Gastrocnemius medialis (tissue), 4 donors: Measurements from ENCODE around the gene BEST3.

Source experiments
- POLR2A ChIP-seq, 2 donors: fragments of 450-650 bp; IDR thresholded peaks; one replicate each; pipeline ENCODE4 v1.6.1; 2017; ENCODE audit warnings: antibody characterized with exemption in 2 of 2, mild to moderate bottlenecking in 2 of 2, moderate library complexity in 2 of 2
- TF ChIP-seq, protein P1 (sequence below), 5 experiments: fragments of 450-650 bp in 3 of 5; fragments of 200-600 bp in 2 of 5; sonication (generic) in 2 of 5; IDR thresholded peaks in 4 of 5; conservative IDR thresholded peaks in 1 of 5; 1 replicate in 4 of 5; 2 replicates in 1 of 5; pipeline ENCODE4 v1.5.1; 2016 to 2019; ENCODE audit warnings: antibody characterized with exemption in 5 of 5, mild to moderate bottlenecking in 3 of 5, moderate library complexity in 3 of 5

DNA sequence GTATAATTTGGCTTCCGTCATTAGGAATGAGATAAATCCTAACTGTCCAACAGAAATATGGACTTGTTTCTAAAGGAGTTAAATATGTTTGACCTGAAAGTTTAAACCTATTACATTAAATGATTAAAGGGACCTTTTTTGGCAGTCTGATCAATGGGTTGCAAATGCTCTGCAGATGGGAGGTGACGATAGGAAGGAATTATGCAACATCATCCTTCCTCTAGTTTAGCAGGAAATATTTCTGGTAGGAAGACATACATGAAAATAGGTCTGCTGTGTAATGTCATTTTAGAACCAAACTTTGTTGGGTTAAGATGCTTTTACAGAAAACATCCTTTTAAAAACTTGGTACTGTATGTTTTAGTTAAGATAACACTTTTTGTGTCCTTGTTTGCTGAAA, 91.0 kb downstream of the BEST3 start:
- TF ChIP-seq, protein P1, sequence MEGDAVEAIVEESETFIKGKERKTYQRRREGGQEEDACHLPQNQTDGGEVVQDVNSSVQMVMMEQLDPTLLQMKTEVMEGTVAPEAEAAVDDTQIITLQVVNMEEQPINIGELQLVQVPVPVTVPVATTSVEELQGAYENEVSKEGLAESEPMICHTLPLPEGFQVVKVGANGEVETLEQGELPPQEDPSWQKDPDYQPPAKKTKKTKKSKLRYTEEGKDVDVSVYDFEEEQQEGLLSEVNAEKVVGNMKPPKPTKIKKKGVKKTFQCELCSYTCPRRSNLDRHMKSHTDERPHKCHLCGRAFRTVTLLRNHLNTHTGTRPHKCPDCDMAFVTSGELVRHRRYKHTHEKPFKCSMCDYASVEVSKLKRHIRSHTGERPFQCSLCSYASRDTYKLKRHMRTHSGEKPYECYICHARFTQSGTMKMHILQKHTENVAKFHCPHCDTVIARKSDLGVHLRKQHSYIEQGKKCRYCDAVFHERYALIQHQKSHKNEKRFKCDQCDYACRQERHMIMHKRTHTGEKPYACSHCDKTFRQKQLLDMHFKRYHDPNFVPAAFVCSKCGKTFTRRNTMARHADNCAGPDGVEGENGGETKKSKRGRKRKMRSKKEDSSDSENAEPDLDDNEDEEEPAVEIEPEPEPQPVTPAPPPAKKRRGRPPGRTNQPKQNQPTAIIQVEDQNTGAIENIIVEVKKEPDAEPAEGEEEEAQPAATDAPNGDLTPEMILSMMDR (IDR thresholded peaks at IDR 0.05 in 4 of 5, conservative IDR thresholded peaks at IDR 0.05 in 1 of 5), result no peak
- TF ChIP-seq POLR2A (IDR thresholded peaks at IDR 0.05), result no peak
